SK-N-SH treated with all-trans-retinoic acid at 6 μM for 48 hours (cell line): ENCODE data around the gene FGF6.

ENCODE experiments used
- BACH2 ChIP-seq: fragments of 250-450 bp; sonication (Bioruptor Pico); IDR thresholded peaks from 2 replicates; pipeline ENCODE4 v1.9.0; 2021; ENCODE audit warnings: mild to moderate bottlenecking, borderline replicate concordance
- RARB ChIP-seq: fragments of 250-450 bp; sonication (Bioruptor Pico); IDR thresholded peaks from 2 replicates; pipeline ENCODE4 v1.8.0; 2021; ENCODE audit warnings: mild to moderate bottlenecking, moderate library complexity
- SNAI2 ChIP-seq: fragments of 250-450 bp; sonication (Bioruptor Pico); IDR thresholded peaks from 2 replicates; pipeline ENCODE4 v1.5.0; 2020; ENCODE audit warnings: mild to moderate bottlenecking, moderate library complexity
- ZNF565 ChIP-seq: fragments of 450-650 bp; formaldehyde crosslinking; conservative IDR thresholded peaks from 2 replicates; pipeline ENCODE4 v1.5.0; 2020; ENCODE audit warnings: low read depth, mild to moderate bottlenecking, moderate library complexity
- TF ChIP-seq, protein P1 (sequence below): fragments of 250-450 bp; sonication (Bioruptor Pico); IDR thresholded peaks from 2 replicates; pipeline ENCODE4 v1.8.0; 2020; ENCODE audit warnings: mild to moderate bottlenecking, moderate library complexity, borderline replicate concordance
- TF ChIP-seq, protein P2 (sequence below): fragments of 250-450 bp; sonication (Bioruptor Pico); IDR thresholded peaks from 2 replicates; pipeline ENCODE4 v1.8.0; 2021; ENCODE audit warnings: low read depth, mild to moderate bottlenecking, moderate library complexity, borderline replicate concordance

DNA sequence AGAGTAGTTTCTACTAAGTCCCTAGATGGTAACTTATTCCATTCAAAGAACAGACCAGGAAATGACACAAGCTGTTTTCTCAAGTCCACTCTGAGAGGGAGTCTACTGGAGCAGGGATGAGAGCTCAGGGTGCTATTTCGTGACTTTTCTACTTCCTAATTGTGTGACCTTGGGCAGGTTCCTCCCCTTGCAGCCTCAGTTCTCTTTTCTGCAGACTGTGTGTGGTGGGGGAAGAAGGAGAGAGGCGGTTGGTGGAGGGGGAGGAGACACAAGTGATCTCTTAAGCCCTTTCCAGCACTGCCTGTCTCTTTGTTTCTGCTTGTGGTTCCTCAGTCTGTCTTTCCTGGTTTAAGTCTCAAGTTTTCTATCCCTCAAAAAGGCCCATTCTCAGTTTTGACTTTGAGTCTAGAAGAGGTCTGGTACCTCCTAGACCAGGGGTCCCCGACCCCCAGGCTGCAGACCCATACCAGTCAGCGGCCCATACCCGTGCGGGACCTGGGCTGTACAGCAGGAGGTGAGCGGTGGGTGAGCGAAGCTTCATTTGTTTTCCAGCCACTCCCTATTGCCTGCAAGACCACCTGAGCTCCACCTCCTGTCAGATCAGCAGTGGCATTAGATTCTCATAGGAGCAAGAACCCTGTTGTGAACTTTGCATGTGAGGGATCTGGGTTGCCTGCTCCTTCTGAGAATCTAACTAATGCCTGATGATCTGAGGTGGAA is 10.7 kb downstream of the FGF6 start:
- TF ChIP-seq RARB (no peak), BACH2 (CRISPR knock-in tag) (no peak), SNAI2 (CRISPR knock-in tag) (no peak), ZNF565 (no peak)
- TF ChIP-seq, protein P1, sequence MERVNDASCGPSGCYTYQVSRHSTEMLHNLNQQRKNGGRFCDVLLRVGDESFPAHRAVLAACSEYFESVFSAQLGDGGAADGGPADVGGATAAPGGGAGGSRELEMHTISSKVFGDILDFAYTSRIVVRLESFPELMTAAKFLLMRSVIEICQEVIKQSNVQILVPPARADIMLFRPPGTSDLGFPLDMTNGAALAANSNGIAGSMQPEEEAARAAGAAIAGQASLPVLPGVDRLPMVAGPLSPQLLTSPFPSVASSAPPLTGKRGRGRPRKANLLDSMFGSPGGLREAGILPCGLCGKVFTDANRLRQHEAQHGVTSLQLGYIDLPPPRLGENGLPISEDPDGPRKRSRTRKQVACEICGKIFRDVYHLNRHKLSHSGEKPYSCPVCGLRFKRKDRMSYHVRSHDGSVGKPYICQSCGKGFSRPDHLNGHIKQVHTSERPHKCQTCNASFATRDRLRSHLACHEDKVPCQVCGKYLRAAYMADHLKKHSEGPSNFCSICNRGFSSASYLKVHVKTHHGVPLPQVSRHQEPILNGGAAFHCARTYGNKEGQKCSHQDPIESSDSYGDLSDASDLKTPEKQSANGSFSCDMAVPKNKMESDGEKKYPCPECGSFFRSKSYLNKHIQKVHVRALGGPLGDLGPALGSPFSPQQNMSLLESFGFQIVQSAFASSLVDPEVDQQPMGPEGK (CRISPR knock-in tag): no peak
- TF ChIP-seq, protein P2, sequence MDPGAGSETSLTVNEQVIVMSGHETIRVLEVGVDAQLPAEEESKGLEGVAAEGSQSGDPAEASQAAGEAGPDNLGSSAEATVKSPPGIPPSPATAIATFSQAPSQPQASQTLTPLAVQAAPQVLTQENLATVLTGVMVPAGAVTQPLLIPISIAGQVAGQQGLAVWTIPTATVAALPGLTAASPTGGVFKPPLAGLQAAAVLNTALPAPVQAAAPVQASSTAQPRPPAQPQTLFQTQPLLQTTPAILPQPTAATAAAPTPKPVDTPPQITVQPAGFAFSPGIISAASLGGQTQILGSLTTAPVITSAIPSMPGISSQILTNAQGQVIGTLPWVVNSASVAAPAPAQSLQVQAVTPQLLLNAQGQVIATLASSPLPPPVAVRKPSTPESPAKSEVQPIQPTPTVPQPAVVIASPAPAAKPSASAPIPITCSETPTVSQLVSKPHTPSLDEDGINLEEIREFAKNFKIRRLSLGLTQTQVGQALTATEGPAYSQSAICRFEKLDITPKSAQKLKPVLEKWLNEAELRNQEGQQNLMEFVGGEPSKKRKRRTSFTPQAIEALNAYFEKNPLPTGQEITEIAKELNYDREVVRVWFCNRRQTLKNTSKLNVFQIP (CRISPR knock-in tag): no peak
